Measurements from ENCODE around the gene IQGAP1. TPM values are rescaled to one million over a fixed set of nuclear protein-coding genes. Genes with fewer than 3 reads are reported as not detected.

IQGAP1 gene
- total and polyA plus RNA-seq, 11 donors, result 18.9 to 115 (median 36.1) TPM

DNA sequence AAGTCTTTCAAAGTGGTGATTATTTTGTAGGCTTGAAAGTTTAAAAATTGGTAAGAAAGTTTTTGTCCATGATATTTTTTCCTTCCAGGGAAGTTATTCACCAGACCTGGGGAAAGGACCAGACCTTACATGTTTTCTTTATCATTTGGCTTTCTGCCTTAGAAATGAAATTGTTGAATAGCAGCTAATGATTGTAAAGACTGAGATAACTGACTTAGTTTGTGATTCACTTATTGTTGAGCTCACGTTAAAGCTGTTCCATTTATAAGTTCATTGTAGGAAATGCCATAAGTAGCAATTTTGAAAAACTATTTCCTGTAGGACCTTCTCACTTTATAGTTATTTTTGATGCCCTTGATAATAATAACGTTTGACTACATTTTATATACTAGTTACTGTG, 51.9 kb downstream of the IQGAP1 start:
- H3K36me3 ChIP-seq, result peaks cover 0 to 92% (median 70%) of the 10 kb centered on the region in 9 donors
- TF ChIP-seq POLR2A (IDR thresholded peaks at IDR 0.05) (no peak), CTCF (IDR thresholded peaks at IDR 0.05) (no peak)
- DNase-seq (no peak), ATAC-seq (no peak)
- 4 to 20% (median 14%) methylated on average over 2 of the region's 2 CpGs for WGBS, 4 donors
- no peak overlapping the region for H3K4me3 ChIP-seq
- H3K27me3 ChIP-seq, result no peaks in the 10 kb centered on the region
- H3K9me3 ChIP-seq, result no peaks in the 10 kb centered on the region
- H3K27ac ChIP-seq, result peak overlapping the region in 1 of 12 donors; percentile 24
- intact Hi-C loops (cut with DNase I), result loop anchor here in 1 of 10 donors (5.0 kb wide), 1 partner anchor 38 kb away; no protein-coding TSS in a partner anchor
- H3K4me1 ChIP-seq, result peaks cover 0 to 38% (median 22%) of the 10 kb centered on the region in 12 donors

- Histone ChIP-seq H3K36me3 (peaks cover 0 to 95% (median 76%) of the 10 kb centered on the region in 9 donors), H3K4me1 (peaks cover 0 to 27% (median 12%) of the 10 kb centered on the region in 12 donors), H3K9me3 (no peaks in the 10 kb centered on the region), H3K4me3 (no peak overlapping the region), H3K27ac (no peak overlapping the region), H3K27me3 (no peaks in the 10 kb centered on the region)
- intact Hi-C loops (cut with DNase I), result no loop called here
- DNase-seq (no peak), ATAC-seq (no peak)
- TF ChIP-seq CTCF (IDR thresholded peaks at IDR 0.05) (no peak), POLR2A (IDR thresholded peaks at IDR 0.05) (no peak)
- 75 to 85% (median 81%) methylated on average over 3 of the region's 3 CpGs for WGBS, 4 donors
Observed at GRCh38 chr15:90441027-90441426, 53.0 kb downstream of the IQGAP1 start.

- Histone ChIP-seq H3K9me3 (no peaks in the 10 kb centered on the region), H3K27ac (no peak overlapping the region), H3K27me3 (no peaks in the 10 kb centered on the region), H3K36me3 (peaks cover 0 to 99% (median 82%) of the 10 kb centered on the region in 9 donors), H3K4me3 (no peak overlapping the region), H3K4me1 (peaks cover 0 to 19% (median 9%) of the 10 kb centered on the region in 12 donors)
- DNase-seq (no peak), ATAC-seq (no peak)
- WGBS, 4 donors, result 82 to 89% (median 85%) methylated on average over 5 of the region's 5 CpGs
- TF ChIP-seq POLR2A (IDR thresholded peaks at IDR 0.05), result no peak
- TF ChIP-seq CTCF (IDR thresholded peaks at IDR 0.05), result no peak
- intact Hi-C loops (cut with DNase I), result no loop called here
Observed at GRCh38 chr15:90442423-90442822, 54.4 kb downstream of the IQGAP1 start.

GRCh38 chr15:90449206-90449735, 61.2 kb downstream of the IQGAP1 start:
- peaks cover 0 to 4% (median 0%) of the 10 kb centered on the region in 12 donors for H3K4me1 ChIP-seq
- no peaks in the 10 kb centered on the region for H3K27me3 ChIP-seq
- no peak overlapping the region for H3K27ac ChIP-seq
- TF ChIP-seq CTCF (IDR thresholded peaks at IDR 0.05) (no peak), POLR2A (IDR thresholded peaks at IDR 0.05) (no peak)
- WGBS, 4 donors, result 94 to 96% (median 96%) methylated on average over 4 of the region's 4 CpGs
- no peaks in the 10 kb centered on the region for H3K9me3 ChIP-seq
- no peak for ATAC-seq
- DNase-seq, result no peak
- intact Hi-C loops (cut with DNase I), result no loop called here
- H3K36me3 ChIP-seq, result peaks cover 0 to 100% (median 95%) of the 10 kb centered on the region in 9 donors
- H3K4me3 ChIP-seq, result no peak overlapping the region
